22Rv1 (cell line): ENCODE results near the gene LMNB1.

Source experiments
- H3K27ac ChIP-seq: fragments of 450-650 bp; 2 replicates; pipeline ENCODE4 v1.5.1; 2017
- CTCF ChIP-seq: fragments of 450-650 bp; IDR thresholded peaks from 2 replicates; pipeline ENCODE4 v1.5.1; 2017; ENCODE audit warnings: mild to moderate bottlenecking
- ZFX ChIP-seq: fragments of 450-650 bp; IDR thresholded peaks from 2 replicates; pipeline ENCODE4 v1.6.1; 2017; ENCODE audit warnings: antibody characterized with exemption, borderline replicate concordance

The LMNB1 gene

GRCh38 chr5:126854526-126855110, 77.7 kb downstream of the LMNB1 start:
- no peak for TF ChIP-seq CTCF
- TF ChIP-seq ZFX = no peak
- no peak overlapping the region for H3K27ac ChIP-seq

- no peak overlapping the region for H3K27ac ChIP-seq
- TF ChIP-seq CTCF = no peak
- TF ChIP-seq ZFX = no peak
Observed at GRCh38 chr5:126855266-126855665, 78.3 kb downstream of the LMNB1 start.

- H3K27ac ChIP-seq = no peak overlapping the region
- TF ChIP-seq ZFX (no peak), CTCF (no peak)
Observed at GRCh38 chr5:126857472-126858410, 80.8 kb downstream of the LMNB1 start.

DNA sequence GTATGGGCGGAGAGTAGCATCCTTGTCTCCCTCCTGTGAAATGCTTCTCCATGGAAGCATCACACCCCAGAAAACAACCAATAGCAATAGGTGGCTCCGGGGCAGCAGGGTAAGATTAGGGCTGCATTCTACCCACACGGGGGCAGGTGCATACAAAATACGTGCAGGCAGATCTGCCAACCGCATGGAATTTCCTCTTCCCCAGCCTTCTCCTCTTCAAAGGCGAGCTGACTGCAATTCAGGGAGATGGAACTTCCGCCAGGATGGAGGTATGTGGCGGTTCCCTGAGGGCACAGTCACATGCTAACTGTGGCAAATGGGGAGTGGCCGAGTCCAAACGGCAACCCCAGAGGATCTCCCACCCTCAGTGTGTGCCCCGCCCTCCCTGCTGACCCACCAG, 81.5 kb downstream of the LMNB1 start:
- TF ChIP-seq CTCF = no peak
- no peak for TF ChIP-seq ZFX
- no peak overlapping the region for H3K27ac ChIP-seq

GRCh38 chr5:126863402-126863801, 86.5 kb downstream of the LMNB1 start:
- TF ChIP-seq ZFX (no peak), CTCF (no peak)
- H3K27ac ChIP-seq = no peak overlapping the region

GRCh38 chr5:126864042-126864688, 87.2 kb downstream of the LMNB1 start:
- no peak overlapping the region for H3K27ac ChIP-seq
- TF ChIP-seq CTCF (peak; percentile 60), ZFX (no peak)
